Endothelial cell of umbilical vein (primary cell): ENCODE measurements around the gene RASAL3. TPM values are rescaled to one million over a fixed set of nuclear protein-coding genes. Genes with fewer than 3 reads are reported as not detected.

Experiments
- BruUV-seq: library from RNA; stranded (reverse); fragments of 400-500 nt; replicated peaks from 2 replicates; lab custom pipeline; 2021; lab: Mats Ljungman, UMichigan
- CTCF ChIA-PET: fragments of 300-600, 350-600 bp; sonication (Branson Sonifier 250); formaldehyde crosslinking; loops from one replicate; lab custom pipeline; 2021; ENCODE audit warnings: antibody characterized with exemption, inconsistent platforms; lab: Charles Lee
- POLR2A ChIA-PET: fragments of 300-600, 350-600 bp; sonication (Branson Sonifier 250); formaldehyde crosslinking; loops from one replicate; lab custom pipeline; 2021; ENCODE audit warnings: antibody characterized with exemption, inconsistent platforms; lab: Charles Lee
- DNase-seq: peaks from one replicate; pipeline ENCODE4 v3.0.0-alpha.2; 2011; ENCODE audit warnings: low read depth, low spot score
- FAIRE-seq: peaks from 2 replicates; lab custom pipeline; 2011; peaks lifted over from hg19 to GRCh38; lab: Jason Lieb, UNC
- H2AFZ ChIP-seq: 2 replicates; pipeline ENCODE4 v1.6.0; 2012; ENCODE audit warnings: low read depth, low read length, control low read depth, inconsistent platforms
- H3K27ac ChIP-seq: 2 replicates; pipeline ENCODE4 v1.5.1; 2011; ENCODE audit warnings: low read depth, mild to moderate bottlenecking, control low read depth, low read length, moderate library complexity; ENCODE audit not compliant: insufficient read depth
- H3K27me3 ChIP-seq, 2 experiments: 2 replicates each; pipeline versions ENCODE4 v1.6.0 to v1.6.1; 2011; ENCODE audit warnings: low read length in 2 of 2, mixed read lengths in 1 of 2; ENCODE audit not compliant: control insufficient read depth in 2 of 2, insufficient read depth in 2 of 2
- H3K36me3 ChIP-seq, 2 experiments: 2 replicates in 1 of 2; 3 replicates in 1 of 2; pipeline ENCODE4 v1.5.1; 2011; ENCODE audit warnings: low read length in 2 of 2, mild to moderate bottlenecking in 1 of 2, moderate library complexity in 1 of 2; ENCODE audit not compliant: control insufficient read depth in 2 of 2, insufficient read depth in 2 of 2; ENCODE audit errors: extremely low read depth in 1 of 2
- H3K4me1 ChIP-seq: 3 replicates; pipeline ENCODE4 v1.5.1; 2011; ENCODE audit warnings: mild to moderate bottlenecking, low read length; ENCODE audit not compliant: control insufficient read depth, insufficient read depth; ENCODE audit errors: extremely low read depth
- H3K4me2 ChIP-seq: 2 replicates; pipeline ENCODE4 v1.6.1; 2011; ENCODE audit warnings: low read length, control low read depth, mixed read lengths; ENCODE audit not compliant: insufficient read depth
- H3K4me3 ChIP-seq, 3 experiments: fragments of 200-600 bp in 1 of 3; sonication (generic), shearing (Covaris generic) in 1 of 3; replicated peaks in 1 of 3; 2 replicates each; pipeline ENCODE4 v1.5.1; 2011 to 2016; ENCODE audit warnings: control low read depth in 3 of 3, low read length in 3 of 3, mild to moderate bottlenecking in 2 of 3, inconsistent platforms in 1 of 3, low read depth in 1 of 3, moderate library complexity in 1 of 3; ENCODE audit not compliant: insufficient read depth in 1 of 3
- H3K79me2 ChIP-seq: 2 replicates; pipeline ENCODE4 v1.6.0; 2012; ENCODE audit warnings: low read length, inconsistent platforms; ENCODE audit not compliant: control insufficient read depth, insufficient read depth
- H3K9ac ChIP-seq: replicated peaks from 2 replicates; pipeline ENCODE3; 2011; ENCODE audit warnings: low read length, control low read depth; ENCODE audit not compliant: insufficient read depth; ENCODE audit errors: extremely low read depth
- H3K9me1 ChIP-seq: replicated peaks from 3 replicates; pipeline ENCODE4 v1.6.0; 2011; ENCODE audit warnings: mild to moderate bottlenecking, low read length; ENCODE audit not compliant: control insufficient read depth, insufficient read depth; ENCODE audit errors: extremely low read depth
- H3K9me3 ChIP-seq: replicated peaks from 2 replicates; pipeline ENCODE4 v1.5.1; 2012; ENCODE audit warnings: low read length, inconsistent platforms; ENCODE audit not compliant: control insufficient read depth, insufficient read depth
- H4K20me1 ChIP-seq: replicated peaks from 2 replicates; pipeline ENCODE3; 2011; ENCODE audit warnings: mild to moderate bottlenecking, low read length; ENCODE audit not compliant: control insufficient read depth, insufficient read depth; ENCODE audit errors: extremely low read depth
- CTCF ChIP-seq, 2 donors: IDR thresholded peaks; 1 replicate in 1 of 2; 2 replicates in 1 of 2; pipeline ENCODE4 v1.5.1; 2011; ENCODE audit warnings: low read length in 2 of 2, mild to moderate bottlenecking in 2 of 2, moderate library complexity in 2 of 2, control low read depth in 1 of 2, inconsistent platforms in 1 of 2, low read depth in 1 of 2; ENCODE audit not compliant: insufficient read depth in 1 of 2; ENCODE audit errors: extremely low read depth in 1 of 2
- EZH2 ChIP-seq: IDR thresholded peaks from 2 replicates; pipeline ENCODE4 v1.6.1; 2012; ENCODE audit warnings: borderline replicate concordance, low read depth, mild to moderate bottlenecking, moderate library complexity, low read length, inconsistent platforms; ENCODE audit not compliant: severe bottlenecking
- FOS ChIP-seq: IDR thresholded peaks from 2 replicates; pipeline ENCODE4 v1.6.1; 2011; ENCODE audit warnings: mild to moderate bottlenecking, low read length, moderate library complexity, borderline replicate concordance; ENCODE audit not compliant: insufficient read depth
- GATA2 ChIP-seq: IDR thresholded peaks from 2 replicates; pipeline ENCODE4 v1.7.0; 2011; ENCODE audit warnings: low read depth, mild to moderate bottlenecking, moderate library complexity, mixed read lengths, low read length; ENCODE audit not compliant: insufficient read length, insufficient read depth
- JUN ChIP-seq: IDR thresholded peaks from 2 replicates; pipeline ENCODE4 v1.6.1; 2011; ENCODE audit warnings: borderline replicate concordance, low read depth; ENCODE audit not compliant: insufficient read length, insufficient read depth
- MAX ChIP-seq: IDR thresholded peaks from 2 replicates; pipeline ENCODE4 v1.6.1; 2011; ENCODE audit not compliant: insufficient read depth, insufficient read length
- MYC ChIP-seq: IDR thresholded peaks from one replicate; pipeline ENCODE4 v1.6.1; 2011; ENCODE audit warnings: mild to moderate bottlenecking, low read depth, low read length
- POLR2A ChIP-seq: IDR thresholded peaks from 2 replicates; pipeline ENCODE4 v1.6.1; 2012; ENCODE audit warnings: low read depth, mild to moderate bottlenecking, control low read depth, low read length
- POLR2AphosphoS5 ChIP-seq: IDR thresholded peaks from 2 replicates; pipeline ENCODE4 v1.6.1; 2012; ENCODE audit warnings: low read depth, mild to moderate bottlenecking, control low read depth, low read length, moderate library complexity; ENCODE audit not compliant: insufficient read depth
- dilution Hi-C: fragments of 300-500 bp; cut with MboI; formaldehyde crosslinking; loops from one replicate; pipeline ENCODE4 v1.15.0; 2019; ENCODE audit warnings: low sequenced_read_pairs; ENCODE audit not compliant: extremely low pct_ligation_motif_present
- intact Hi-C: fragments of 100-400 bp; cut with micrococcal nuclease; formaldehyde crosslinking; loops from one replicate; pipeline ENCODE4 v1.10.0; 2022
- polyA plus RNA-seq, 4 experiments: library from polyadenylated mRNA; depleted of rRNA in 3 of 4; stranded (reverse) in 3 of 4; unstranded in 1 of 4; fragments of >200 nt; gene quantifications; 2 replicates each; pipeline versions ENCODE4 v1.2.1 to v1.2.3, GENCODE V29; 2011 to 2012; ENCODE audit warnings: missing spikeins in 1 of 4
- total RNA-seq: library from RNA; stranded (reverse); gene quantifications from 2 replicates; pipeline ENCODE4 v1.2.3, GENCODE V29; 2021

The RASAL3 gene
- total and polyA plus RNA-seq, 2 donors (not counting 3 experiments of a cell fraction or from before 2014, with no cell fraction given), result 4.1 to 5.7 TPM

- intact Hi-C loops (no loop called here), dilution Hi-C loops (no loop called here)
- no TSS peak for BruUV-seq
- Histone ChIP-seq H3K4me2 (no peak overlapping the region), H3K9me3 (no peaks in the 10 kb centered on the region), H3K4me1 (no peaks in the 10 kb centered on the region), H4K20me1 (no peaks in the 10 kb centered on the region), H3K27ac (no peak overlapping the region), H3K4me3 (no peak overlapping the region), H3K27me3 (peaks cover 15 to 18% of the 10 kb centered on the region in 2 experiments), H2AFZ (no peak overlapping the region), H3K9me1 (no peaks in the 10 kb centered on the region), H3K9ac (no peak overlapping the region), H3K36me3 (no peaks in the 10 kb centered on the region), H3K79me2 (no peaks in the 10 kb centered on the region)
- no peak for DNase-seq
- POLR2A ChIA-PET, result no interaction called here
- CTCF ChIA-PET, result interaction anchor here (0.9 to 1.0 kb wide), 3 partner anchors 21 to 88 kb away, joined by 3 to 4 read pairs (median 3); partner anchors contain the start of gene AKAP8L
- no peak for FAIRE-seq
- no peak for TF ChIP-seq CTCF (IDR thresholded peaks at IDR 0.05; ENCODE audit: extremely low read depth in 1 of 2, insufficient read depth in 1 of 2, low read depth in 1 of 2, low read length in 2 of 2)
- TF ChIP-seq POLR2A, result no peak
- no peak for TF ChIP-seq EZH2
- TF ChIP-seq FOS, result no peak
- TF ChIP-seq GATA2, result no peak
- no peak for TF ChIP-seq MAX
- TF ChIP-seq MYC, result no peak
- TF ChIP-seq JUN, result no peak
- no peak for TF ChIP-seq POLR2AphosphoS5
Measured at GRCh38 chr19:15507068-15508034, 43.0 kb upstream of the RASAL3 start.
